ENCODE data around the gene MIOS.

Gene MIOS

DNA sequence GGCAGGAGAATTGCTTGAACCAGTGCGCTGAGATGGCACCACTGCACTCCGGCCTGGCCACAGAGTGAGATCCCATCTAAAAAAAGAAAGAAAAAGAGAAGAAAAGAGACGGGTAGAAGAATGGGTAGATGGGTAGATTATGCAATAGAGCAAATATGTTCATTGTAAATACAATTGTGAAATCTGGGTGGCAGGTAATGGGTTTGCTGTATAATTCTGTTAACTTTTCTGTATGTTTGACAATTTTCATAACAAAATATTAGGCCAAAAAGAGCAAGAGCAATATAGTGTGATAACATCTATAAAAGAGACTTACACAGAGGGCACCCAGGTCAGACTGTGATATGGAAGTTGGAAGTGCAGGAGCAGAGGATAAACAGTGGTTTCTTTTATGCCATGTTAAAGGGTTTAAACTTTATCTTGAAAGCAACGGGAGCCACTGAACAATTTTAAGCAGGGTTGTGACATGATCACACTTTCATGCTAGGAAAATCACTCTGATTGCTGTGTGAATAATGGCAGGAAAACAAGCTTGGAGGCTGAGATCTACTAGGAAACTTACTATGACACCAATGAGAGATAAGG is 24.3 kb upstream of the MIOS start:
- Histone ChIP-seq H3K27ac (ENCODE audit: extremely low read depth, low read depth, low read length) (no peak overlapping the region), H3K4me1 (ENCODE audit: control insufficient read depth, insufficient read depth, low read length) (no peaks in the 10 kb centered on the region), H3K4me3 (ENCODE audit: low read depth, low read length) (no peak overlapping the region), H3K9me3 (ENCODE audit: control insufficient read depth, insufficient read depth, low read depth, low read length) (no peaks in the 10 kb centered on the region), H3K36me3 (ENCODE audit: control insufficient read depth in 2 of 2, insufficient read depth in 1 of 2, low read length in 2 of 2) (no peaks in the 10 kb centered on the region)
- CTCF ChIA-PET = interaction anchor here (0.6 to 5.5 kb wide), 6 partner anchors 19 to 753 kb away, joined by 3 to 39 read pairs (median 3); no protein-coding TSS in a partner anchor
- POLR2A ChIA-PET = no interaction called here
- TF ChIP-seq, protein P1, sequence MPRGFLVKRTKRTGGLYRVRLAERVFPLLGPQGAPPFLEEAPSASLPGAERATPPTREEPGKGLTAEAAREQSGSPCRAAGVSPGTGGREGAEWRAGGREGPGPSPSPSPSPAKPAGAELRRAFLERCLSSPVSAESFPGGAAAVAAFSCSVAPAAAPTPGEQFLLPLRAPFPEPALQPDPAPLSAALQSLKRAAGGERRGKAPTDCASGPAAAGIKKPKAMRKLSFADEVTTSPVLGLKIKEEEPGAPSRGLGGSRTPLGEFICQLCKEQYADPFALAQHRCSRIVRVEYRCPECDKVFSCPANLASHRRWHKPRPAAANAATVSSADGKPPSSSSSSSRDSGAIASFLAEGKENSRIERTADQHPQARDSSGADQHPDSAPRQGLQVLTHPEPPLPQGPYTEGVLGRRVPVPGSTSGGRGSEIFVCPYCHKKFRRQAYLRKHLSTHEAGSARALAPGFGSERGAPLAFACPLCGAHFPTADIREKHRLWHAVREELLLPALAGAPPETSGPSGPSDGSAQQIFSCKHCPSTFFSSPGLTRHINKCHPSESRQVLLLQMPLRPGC (tag by site-specific recombination; IDR thresholded peaks at IDR 0.05) = no peak
- TF ChIP-seq, protein P2, sequence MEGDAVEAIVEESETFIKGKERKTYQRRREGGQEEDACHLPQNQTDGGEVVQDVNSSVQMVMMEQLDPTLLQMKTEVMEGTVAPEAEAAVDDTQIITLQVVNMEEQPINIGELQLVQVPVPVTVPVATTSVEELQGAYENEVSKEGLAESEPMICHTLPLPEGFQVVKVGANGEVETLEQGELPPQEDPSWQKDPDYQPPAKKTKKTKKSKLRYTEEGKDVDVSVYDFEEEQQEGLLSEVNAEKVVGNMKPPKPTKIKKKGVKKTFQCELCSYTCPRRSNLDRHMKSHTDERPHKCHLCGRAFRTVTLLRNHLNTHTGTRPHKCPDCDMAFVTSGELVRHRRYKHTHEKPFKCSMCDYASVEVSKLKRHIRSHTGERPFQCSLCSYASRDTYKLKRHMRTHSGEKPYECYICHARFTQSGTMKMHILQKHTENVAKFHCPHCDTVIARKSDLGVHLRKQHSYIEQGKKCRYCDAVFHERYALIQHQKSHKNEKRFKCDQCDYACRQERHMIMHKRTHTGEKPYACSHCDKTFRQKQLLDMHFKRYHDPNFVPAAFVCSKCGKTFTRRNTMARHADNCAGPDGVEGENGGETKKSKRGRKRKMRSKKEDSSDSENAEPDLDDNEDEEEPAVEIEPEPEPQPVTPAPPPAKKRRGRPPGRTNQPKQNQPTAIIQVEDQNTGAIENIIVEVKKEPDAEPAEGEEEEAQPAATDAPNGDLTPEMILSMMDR (tag by site-specific recombination; IDR thresholded peaks at IDR 0.05) = no peak
- TF ChIP-seq BCL11A (tag by site-specific recombination; IDR thresholded peaks at IDR 0.05; ENCODE audit: low read depth) = no peak
- TF ChIP-seq, protein P3, sequence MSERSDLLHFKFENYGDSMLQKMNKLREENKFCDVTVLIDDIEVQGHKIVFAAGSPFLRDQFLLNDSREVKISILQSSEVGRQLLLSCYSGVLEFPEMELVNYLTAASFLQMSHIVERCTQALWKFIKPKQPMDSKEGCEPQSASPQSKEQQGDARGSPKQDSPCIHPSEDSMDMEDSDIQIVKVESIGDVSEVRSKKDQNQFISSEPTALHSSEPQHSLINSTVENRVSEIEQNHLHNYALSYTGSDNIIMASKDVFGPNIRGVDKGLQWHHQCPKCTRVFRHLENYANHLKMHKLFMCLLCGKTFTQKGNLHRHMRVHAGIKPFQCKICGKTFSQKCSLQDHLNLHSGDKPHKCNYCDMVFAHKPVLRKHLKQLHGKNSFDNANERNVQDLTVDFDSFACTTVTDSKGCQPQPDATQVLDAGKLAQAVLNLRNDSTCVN (tag by site-specific recombination; optimal IDR thresholded peaks at IDR 0.05) = no peak

DNA sequence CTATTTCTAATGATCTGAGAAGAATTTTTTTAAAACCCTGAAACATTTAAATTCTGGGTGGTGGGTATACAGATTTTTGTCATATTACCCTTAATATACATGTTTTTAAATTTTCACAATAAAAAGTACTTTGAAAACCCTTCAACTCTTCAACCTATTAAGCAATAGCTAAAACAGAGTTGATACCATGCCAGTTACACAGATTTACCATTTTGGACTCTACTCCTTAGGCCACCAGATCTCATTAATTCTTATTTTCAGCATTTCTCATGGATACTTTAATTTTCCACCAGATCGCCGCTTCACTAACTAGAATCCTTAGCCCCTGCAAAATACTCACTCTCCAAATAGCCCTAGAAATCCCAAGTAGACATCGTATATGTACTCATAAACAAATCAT is 18.3 kb upstream of the MIOS start:
- H3K4me3 ChIP-seq (ENCODE audit: low read depth, low read length) = no peak overlapping the region
- POLR2A ChIA-PET = no interaction called here
- H3K4me1 ChIP-seq (ENCODE audit: control insufficient read depth, insufficient read depth, low read length) = no peaks in the 10 kb centered on the region
- no peak for TF ChIP-seq ZNF785 (tag by site-specific recombination; IDR thresholded peaks at IDR 0.05)
- no peak for TF ChIP-seq ZNF624 (tag by site-specific recombination; IDR thresholded peaks at IDR 0.05)
- TF ChIP-seq ZNF184 (tag by site-specific recombination; IDR thresholded peaks at IDR 0.05) = no peak
- TF ChIP-seq, protein P4, sequence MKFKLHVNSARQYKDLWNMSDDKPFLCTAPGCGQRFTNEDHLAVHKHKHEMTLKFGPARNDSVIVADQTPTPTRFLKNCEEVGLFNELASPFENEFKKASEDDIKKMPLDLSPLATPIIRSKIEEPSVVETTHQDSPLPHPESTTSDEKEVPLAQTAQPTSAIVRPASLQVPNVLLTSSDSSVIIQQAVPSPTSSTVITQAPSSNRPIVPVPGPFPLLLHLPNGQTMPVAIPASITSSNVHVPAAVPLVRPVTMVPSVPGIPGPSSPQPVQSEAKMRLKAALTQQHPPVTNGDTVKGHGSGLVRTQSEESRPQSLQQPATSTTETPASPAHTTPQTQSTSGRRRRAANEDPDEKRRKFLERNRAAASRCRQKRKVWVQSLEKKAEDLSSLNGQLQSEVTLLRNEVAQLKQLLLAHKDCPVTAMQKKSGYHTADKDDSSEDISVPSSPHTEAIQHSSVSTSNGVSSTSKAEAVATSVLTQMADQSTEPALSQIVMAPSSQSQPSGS (tag by site-specific recombination; IDR thresholded peaks at IDR 0.05; ENCODE audit: low read depth) = no peak
- TF ChIP-seq, protein P5, sequence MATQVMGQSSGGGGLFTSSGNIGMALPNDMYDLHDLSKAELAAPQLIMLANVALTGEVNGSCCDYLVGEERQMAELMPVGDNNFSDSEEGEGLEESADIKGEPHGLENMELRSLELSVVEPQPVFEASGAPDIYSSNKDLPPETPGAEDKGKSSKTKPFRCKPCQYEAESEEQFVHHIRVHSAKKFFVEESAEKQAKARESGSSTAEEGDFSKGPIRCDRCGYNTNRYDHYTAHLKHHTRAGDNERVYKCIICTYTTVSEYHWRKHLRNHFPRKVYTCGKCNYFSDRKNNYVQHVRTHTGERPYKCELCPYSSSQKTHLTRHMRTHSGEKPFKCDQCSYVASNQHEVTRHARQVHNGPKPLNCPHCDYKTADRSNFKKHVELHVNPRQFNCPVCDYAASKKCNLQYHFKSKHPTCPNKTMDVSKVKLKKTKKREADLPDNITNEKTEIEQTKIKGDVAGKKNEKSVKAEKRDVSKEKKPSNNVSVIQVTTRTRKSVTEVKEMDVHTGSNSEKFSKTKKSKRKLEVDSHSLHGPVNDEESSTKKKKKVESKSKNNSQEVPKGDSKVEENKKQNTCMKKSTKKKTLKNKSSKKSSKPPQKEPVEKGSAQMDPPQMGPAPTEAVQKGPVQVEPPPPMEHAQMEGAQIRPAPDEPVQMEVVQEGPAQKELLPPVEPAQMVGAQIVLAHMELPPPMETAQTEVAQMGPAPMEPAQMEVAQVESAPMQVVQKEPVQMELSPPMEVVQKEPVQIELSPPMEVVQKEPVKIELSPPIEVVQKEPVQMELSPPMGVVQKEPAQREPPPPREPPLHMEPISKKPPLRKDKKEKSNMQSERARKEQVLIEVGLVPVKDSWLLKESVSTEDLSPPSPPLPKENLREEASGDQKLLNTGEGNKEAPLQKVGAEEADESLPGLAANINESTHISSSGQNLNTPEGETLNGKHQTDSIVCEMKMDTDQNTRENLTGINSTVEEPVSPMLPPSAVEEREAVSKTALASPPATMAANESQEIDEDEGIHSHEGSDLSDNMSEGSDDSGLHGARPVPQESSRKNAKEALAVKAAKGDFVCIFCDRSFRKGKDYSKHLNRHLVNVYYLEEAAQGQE (tag by site-specific recombination; IDR thresholded peaks at IDR 0.05) = no peak
- TF ChIP-seq ZNF202 (tag by site-specific recombination; IDR thresholded peaks at IDR 0.05; ENCODE audit: borderline replicate concordance) = no peak
- TF ChIP-seq, protein P6, sequence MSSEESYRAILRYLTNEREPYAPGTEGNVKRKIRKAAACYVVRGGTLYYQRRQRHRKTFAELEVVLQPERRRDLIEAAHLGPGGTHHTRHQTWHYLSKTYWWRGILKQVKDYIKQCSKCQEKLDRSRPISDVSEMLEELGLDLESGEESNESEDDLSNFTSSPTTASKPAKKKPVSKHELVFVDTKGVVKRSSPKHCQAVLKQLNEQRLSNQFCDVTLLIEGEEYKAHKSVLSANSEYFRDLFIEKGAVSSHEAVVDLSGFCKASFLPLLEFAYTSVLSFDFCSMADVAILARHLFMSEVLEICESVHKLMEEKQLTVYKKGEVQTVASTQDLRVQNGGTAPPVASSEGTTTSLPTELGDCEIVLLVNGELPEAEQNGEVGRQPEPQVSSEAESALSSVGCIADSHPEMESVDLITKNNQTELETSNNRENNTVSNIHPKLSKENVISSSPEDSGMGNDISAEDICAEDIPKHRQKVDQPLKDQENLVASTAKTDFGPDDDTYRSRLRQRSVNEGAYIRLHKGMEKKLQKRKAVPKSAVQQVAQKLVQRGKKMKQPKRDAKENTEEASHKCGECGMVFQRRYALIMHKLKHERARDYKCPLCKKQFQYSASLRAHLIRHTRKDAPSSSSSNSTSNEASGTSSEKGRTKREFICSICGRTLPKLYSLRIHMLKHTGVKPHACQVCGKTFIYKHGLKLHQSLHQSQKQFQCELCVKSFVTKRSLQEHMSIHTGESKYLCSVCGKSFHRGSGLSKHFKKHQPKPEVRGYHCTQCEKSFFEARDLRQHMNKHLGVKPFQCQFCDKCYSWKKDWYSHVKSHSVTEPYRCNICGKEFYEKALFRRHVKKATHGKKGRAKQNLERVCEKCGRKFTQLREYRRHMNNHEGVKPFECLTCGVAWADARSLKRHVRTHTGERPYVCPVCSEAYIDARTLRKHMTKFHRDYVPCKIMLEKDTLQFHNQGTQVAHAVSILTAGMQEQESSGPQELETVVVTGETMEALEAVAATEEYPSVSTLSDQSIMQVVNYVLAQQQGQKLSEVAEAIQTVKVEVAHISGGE (tag by site-specific recombination; conservative IDR thresholded peaks at IDR 0.05; ENCODE audit: low read depth) = no peak
- TF ChIP-seq ZFP41 (tag by site-specific recombination; IDR thresholded peaks at IDR 0.05; ENCODE audit: borderline replicate concordance) = no peak
- TF ChIP-seq, protein P7, sequence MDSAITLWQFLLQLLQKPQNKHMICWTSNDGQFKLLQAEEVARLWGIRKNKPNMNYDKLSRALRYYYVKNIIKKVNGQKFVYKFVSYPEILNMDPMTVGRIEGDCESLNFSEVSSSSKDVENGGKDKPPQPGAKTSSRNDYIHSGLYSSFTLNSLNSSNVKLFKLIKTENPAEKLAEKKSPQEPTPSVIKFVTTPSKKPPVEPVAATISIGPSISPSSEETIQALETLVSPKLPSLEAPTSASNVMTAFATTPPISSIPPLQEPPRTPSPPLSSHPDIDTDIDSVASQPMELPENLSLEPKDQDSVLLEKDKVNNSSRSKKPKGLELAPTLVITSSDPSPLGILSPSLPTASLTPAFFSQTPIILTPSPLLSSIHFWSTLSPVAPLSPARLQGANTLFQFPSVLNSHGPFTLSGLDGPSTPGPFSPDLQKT (IDR thresholded peaks at IDR 0.05; ENCODE audit: borderline replicate concordance, low read depth, low read length) = no peak
- no peak overlapping the region for H3K27ac ChIP-seq (ENCODE audit: extremely low read depth, low read depth, low read length)
- CTCF ChIA-PET = interaction anchor here (0.9 kb wide), 1 partner anchor 124 kb away, joined by 3 read pairs; no protein-coding TSS in a partner anchor
- no peaks in the 10 kb centered on the region for H3K9me3 ChIP-seq (ENCODE audit: control insufficient read depth, insufficient read depth, low read depth, low read length)
- no peaks in the 10 kb centered on the region for H3K36me3 ChIP-seq (ENCODE audit: control insufficient read depth in 2 of 2, insufficient read depth in 1 of 2, low read length in 2 of 2)
